ENCODE data around the gene SH3RF3.
"Not testable (repeated sequence)": the region's sequence is repeated elsewhere in the genome, so short reads cannot be mapped to it uniquely, and the experiment has no call there.

Gene SH3RF3

DNA sequence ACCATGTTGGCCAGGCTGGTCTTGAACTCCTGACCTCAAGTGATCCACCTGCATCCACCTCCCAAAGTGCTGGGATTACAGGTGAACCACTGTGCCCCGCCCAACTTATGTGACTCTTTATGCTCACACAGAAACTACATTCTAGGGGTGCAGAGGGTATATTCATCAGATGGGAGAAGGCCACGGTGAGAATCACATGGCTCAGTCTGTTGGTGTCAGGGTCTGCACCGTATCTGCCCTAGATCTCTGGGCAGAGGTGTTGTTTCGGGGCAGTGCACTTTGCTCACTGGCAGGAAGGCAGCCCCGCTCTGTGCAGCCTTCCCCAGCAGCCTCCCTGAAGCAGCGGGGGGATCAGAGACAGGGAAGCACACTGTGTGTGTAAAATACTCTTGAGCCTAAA, 76.4 kb downstream of the SH3RF3 start:
- DNase-seq = no peak

DNA sequence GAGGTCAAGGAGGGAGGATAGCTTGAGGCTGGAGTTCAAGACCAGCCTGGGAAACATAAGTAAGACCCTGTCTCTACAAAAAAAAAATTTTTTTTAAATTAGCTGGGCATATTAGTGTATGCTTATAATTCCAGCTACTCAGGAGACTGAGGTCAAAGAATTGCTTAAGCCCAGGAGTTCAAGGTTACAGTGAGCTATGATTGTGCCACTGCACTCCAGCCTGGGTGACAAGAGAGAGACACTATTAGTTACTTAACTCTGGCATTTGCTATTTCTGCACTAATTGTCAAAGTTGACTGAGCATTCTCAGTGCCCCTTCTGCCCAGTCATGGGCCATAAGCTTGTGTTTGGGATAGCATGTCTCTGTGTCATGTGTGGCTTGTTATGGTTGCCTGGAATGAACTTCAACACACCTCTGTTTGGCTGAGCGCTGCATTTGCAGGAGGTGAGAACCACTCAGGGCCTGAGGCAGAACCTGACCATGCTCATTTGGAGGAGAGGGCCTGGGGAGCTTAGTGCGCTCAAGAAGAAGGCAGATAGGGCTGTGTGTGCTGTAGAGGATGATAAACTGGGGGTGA, 77.7 kb downstream of the SH3RF3 start:
- no peak for DNase-seq

DNA sequence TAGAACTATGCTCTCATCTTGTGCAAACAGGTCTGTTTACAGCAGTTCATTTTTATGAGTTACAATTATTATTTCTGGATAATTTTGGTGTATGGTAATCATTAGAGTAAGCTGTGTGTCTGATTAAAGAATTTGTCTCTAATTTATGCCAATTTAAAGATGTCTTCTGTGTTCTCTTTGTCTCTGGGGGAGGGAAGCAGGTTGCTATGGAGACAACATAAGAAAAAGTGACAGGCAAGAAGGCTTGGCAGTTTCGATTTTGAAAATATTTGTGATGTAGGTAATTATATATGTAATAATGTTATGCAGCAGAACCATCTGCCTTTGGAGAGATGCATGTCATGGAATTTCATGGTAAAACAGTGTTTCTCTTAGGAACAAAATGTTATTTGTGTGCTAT, 78.2 kb downstream of the SH3RF3 start:
- no peak for DNase-seq

DNA sequence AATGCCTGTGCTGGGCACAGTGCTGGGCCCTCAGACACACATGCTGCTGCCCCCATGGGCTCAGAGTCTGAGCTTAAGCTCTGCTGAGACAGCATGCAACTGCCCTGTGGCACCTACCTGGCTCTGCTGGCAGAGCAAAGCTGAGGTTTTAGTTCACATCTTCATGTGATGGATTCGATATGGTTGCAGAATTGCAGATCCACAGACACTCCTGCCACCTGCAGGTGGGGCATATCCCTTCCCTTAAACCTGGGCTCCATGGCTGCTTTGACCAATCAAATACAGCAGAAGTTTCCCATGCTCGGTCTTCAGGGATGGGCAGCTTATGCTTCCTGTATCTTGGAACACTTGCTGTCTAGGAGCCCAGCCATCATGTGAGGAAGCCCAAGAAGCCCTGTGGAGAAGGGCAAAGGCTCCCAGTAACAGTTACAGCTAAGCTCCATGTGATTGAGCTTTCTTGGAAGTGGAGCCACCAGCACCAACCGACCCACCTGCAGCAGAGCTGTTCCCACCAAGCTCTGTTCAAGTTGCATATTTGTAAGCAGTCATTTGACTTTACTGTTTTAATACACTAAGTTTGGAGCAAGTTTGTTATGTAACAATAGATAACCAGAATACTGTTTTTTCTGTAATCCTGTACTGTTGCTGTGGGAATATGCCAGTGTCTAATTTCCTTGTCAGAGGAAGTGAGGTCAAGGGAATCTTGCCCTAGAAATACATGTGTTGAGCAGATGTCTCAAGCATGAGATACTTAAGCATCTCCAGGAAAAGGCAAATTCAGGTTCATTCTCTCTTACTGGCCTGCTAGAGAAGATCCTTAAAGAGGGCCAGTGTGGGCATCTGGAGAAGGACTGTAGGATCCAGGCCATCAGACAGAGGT, 79.3 kb downstream of the SH3RF3 start:
- DNase-seq = no peak

DNA sequence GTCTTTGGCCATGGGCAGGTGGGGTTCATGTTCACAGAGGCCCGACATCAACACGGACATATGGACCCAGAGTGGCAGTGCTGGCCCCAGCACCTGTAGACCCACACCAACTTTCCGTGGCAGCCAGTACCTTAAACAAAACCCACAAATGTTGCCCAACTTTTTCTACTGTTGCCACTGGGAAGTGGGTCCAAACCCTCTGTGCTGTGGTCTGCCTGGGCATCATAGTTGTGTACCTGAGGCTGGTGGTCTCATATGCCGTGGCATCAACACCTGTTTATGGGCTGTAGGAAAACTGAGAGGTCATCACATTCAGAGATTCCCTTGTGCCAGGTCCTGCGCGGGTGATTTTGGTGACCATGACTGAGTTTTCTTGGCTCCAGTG, 79.9 kb downstream of the SH3RF3 start:
- no peak for DNase-seq

DNA sequence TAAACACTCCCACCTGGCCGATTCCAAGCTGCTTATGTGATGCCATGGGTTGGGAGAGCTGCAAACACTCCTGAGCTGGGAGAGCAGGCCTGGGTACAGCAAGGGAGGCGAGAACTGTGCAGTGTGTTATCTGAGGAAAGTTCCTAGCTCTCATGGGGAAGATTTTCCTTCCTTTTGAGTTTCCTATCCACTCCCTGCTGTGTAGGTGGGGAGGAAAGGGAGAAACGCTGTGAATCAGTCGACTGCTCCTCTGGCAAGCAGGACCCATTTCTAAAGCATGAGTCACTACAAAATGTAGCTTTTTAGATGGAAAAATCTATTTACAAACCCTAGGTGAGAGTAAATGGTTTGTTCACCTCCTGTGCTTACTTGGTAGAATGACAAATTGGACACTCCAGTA, 80.4 kb downstream of the SH3RF3 start:
- DNase-seq = no peak

DNA sequence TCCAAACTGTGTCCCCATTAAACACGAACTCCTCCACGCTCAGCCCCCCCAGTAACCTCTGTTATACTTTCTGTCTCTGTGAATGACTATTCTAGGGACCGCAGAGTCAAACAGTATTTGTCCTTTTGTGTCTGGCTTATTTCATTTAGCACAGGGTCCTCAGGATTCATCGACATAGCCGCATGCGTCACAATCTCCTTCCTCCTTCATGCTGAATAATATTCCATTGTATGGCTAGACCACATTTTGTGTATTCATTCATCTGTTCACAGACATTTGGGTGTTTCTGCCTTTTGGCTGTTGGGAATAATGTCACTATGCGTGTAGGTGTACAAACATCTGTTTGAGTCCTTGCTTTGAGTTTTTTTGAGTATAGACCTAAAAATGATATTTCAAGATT, 80.9 kb downstream of the SH3RF3 start:
- DNase-seq = no peak

DNA sequence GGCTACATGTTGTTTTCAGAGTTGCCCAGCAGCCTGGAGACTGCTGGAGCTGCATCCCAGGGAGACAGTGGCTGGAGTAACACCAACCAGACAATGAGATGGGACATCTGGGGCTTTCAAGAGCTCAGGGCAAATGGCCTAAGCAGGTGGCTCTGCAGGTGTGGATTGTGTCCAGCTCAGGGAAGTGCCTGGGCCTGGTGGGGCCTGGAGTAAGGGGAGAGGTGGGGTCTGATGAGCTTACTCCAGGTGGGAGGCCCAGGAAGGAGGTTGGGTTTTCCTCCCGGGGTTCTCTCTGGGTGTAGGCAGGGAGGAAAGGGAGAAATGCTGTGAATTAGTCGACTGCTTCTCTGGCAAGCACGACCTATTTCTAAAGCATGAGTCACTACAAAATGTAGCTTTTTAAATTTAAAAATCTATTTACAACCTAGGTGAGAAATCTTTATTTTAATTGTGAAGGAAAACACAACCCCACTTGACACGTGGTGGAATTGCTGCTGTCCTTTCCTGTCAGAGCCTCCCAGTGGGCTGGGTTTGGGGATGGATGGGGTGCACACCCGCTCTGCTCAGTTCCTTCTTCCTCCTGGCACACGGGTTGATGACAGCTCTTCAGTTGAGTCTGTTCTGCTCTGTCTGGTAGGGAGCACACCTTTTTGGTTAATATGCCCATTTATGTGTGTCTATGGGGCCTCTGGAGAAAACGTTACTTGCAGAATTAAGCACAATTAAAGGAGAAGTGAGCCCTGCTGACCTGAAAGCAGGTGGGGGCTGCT, 81.6 kb downstream of the SH3RF3 start:
- no peak for DNase-seq

DNA sequence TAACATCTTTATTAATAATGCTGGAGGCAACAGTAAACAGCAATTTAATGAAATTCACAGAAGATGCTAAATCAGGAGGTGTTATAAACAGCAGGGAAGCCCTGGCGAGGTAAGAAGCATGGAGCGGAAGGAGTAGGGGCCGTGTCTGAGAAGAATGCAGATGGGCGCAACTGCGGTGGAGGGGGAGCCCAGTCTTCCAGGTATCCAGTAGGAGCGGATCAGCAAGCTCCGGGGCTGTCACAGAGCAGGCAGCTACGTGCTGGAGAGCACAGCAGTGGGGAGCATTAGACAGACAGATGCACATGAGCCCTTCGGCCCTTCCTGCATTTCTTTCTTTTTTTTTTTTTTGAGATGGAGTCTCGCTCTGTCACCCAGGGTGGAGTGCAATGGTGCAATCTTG, 82.3 kb downstream of the SH3RF3 start:
- no peak for DNase-seq

DNA sequence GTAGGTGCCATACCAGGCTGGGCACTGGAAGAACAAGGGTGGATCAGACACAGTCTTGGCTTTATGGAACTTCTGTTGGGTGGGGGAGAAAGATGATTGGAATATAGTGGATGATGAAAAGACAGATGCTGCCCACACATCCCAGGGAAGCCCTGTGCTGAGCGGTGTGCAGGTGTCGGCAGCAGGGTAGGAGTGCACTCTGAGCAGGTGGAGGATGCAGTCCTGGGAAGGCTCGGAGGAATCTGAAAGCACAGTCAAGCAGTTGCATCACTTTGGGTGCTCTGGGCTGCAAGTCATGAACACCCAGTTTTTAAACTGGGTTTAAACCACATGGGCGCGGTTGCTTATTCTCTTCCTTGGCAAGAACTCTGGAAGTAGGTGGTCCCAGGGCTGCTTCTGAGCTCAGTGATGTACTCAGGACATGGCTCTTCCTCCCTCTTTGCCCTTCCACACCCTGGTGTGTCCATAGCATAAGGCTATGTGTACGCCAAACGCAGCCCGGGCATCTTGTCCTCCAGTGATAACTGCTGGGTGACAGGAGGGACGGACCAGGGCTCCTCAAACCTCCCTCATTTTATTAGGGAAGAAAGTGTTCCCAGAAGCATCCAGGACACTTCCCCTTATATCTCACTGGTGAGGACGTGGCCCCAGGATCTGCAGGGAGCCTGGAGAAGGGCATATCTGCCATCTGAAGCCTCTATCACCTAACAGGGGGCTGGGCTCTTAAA, 84.0 kb downstream of the SH3RF3 start:
- DNase-seq = no peak

DNA sequence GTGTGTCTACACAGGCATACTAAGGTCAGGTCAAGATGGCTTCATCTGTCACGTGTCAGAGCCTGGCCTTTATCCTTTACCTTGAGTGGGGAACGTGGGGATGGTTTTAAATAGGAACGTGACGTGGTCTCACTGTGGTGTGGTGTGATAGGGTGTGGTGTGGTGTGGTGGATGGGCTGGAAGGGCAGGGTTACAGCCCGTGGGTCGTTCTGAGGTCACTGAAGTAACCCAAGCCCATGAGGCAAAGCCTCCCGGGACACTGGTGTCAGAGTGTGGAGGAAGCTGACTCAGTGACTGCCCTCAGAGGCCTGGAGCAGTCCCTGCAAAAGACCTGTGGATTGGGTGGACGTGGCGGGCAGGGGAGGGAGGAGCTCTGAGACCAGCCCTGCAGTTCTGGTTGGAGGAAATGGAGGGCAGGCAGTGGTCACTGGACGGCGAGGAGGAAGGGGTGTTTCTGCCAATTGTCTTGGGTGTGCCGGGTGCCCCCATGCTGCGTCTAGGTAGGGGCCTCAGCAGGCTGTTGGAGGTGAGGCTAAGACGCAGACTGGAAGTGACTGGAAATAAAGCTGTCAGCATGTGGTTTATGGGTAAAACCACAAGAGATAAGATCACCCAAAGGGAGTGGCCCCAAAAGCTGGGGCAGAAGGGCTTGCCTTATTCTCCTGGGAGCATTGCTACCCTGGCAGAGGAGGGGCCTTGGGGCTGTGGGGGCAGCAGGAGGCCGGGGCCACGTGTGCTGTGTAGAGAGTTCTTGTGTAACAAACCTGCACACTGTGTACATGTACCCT, 84.8 kb downstream of the SH3RF3 start:
- DNase-seq = no peak

DNA sequence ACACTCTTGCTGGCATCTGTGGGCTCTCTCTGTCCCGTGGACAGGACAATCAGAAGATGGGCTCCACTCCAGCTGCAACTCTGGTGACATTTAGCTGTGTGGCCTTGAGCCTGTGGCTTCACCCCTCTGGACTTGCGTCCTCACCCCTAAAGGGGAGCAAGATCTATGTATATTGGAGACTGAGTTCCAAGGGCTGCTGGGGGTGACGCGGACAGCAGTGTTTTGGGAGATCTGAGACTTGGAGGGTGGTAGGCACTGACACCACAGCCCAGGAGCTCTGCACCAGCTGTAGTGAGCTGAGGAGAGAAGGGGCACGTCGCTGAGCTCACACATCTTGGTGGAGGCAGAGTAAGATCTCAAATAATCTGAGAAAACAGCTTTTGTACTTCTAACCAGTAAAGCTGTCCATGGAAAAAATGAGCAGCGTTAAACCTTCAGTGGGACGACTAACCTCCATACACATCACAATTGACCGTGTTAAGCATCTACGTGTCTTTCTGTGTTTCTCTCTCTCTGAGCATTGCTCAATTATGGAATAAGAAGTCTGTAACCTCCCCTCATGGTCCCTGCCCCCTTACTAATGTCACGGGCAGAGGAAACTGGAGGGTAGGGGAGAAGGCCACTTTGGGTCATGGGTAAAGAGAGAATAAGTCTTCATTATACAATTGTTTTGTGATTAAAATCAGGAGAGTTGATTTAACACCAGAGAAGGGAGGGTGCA, 85.8 kb downstream of the SH3RF3 start:
- no peak for DNase-seq

DNA sequence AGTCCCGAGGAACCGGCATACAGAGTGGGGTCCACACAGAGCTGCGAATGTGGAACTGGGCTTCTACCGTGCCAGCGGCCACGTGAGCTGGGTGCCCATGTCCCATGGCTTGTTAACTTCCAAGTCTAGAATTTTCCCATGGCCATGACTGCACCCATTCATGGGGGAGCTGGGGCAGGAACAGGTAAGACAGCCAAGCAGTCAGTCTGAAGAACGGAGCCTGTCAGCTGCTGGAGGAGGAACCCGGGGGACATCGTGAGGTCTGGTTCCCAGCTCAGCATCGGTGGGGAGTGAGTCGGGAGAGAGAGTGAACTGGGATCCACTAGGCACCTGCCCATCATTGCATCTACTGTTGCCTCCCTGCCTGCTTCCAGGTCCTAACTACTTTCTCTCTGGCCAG, 86.9 kb downstream of the SH3RF3 start:
- no peak for DNase-seq

DNA sequence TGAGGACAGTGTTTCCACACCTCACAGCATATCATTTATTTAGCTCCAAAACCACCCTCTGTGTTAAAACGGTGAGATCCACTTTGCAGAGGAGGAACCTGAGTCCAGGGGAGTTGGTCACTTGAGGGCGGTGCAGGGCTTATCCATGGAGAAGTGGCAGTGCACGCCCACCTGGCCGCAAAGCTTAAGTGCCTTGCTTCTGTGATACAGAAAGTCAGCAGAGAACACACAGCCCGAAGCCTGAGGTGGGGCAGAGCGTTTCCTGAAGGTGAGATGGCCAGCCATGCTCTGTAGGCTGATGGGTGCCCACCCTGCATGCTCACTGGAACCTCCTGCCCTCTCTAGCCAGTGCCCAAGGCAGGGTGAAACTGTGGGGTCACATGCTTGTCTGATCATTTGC, 87.3 kb downstream of the SH3RF3 start:
- DNase-seq = no peak

DNA sequence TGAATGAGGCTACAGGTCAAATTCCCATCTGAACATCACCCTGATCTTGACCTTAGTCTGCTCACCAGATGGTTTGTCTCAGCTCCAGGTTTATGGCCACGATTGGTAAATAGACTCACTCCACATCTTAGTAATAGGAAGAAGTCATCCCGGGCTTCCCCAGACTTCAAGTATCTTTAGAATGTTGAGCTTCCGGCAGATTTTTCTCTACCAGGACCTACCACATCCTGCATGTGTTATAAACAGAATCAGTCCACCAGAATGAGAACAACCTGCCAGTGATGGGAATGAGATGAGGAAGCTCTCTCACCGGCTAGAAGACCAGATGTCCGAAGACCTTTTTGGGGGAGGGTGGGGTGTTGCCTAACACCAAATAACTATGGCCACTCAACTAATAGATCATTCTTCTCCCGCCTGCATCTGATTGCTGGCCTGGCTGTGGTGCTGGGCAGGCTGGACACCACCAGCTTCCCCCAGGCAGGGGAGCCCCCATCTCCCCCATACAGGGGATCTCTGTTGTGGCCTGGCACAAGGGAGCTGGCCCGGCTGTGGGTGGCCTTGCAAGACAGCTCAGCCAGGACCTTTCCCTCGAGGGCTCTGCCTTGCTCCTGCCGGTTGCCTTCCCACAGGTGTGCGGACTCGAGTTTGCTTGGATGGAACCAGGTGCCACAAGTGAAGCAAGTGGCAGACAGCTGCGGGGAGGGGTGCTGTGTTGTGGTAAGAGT, 88.5 kb downstream of the SH3RF3 start:
- DNase-seq = no peak

DNA sequence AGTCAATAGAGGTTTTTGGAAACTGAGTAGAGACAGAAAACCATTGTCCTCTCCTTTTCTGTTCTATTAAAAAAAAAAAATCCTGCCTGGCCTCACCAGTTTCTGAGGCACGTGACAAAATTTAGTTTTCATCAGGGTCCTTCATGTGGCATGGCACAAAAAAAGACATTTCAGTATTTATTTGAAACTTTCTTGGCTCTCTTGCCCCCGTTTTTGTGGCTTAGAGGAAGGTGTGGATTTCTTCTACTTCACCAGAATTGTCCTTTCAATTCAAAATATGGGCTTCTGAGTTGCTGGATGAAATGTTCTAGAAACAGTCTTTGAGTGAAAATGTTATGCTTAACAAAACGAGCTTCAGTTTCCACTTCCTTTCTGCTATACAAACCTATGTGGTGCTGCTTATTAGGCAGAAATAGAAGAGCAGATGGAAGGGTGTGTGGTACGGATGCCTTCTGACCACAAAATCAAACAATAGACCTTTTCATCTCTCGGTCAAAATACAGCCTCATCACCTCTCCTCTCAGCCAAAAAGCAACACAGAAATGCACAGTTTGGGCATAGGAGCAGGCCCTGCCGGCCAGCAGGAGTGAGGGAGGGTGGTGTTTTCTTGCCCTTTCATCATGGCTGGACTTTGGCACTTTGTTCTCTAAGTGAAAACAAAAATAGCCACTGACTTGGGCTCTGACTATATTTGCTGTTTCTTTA, 89.2 kb downstream of the SH3RF3 start:
- no peak for DNase-seq

DNA sequence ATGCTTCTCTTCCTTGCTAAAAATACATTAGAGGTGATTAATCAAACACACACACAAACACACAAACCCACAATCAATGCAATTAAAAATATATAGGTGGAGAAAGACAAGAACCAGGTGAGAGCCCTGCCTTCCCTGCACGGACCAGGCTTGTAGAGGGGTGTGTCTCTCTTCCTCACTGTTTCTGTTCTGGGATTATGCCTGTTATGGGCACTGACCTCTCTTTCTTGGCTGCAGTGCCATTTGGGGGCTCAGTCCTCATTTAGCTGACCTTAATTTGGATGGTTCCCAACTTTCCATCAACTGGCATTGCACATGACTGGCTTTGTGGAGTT, 89.8 kb downstream of the SH3RF3 start:
- peak; percentile 8 for DNase-seq

DNA sequence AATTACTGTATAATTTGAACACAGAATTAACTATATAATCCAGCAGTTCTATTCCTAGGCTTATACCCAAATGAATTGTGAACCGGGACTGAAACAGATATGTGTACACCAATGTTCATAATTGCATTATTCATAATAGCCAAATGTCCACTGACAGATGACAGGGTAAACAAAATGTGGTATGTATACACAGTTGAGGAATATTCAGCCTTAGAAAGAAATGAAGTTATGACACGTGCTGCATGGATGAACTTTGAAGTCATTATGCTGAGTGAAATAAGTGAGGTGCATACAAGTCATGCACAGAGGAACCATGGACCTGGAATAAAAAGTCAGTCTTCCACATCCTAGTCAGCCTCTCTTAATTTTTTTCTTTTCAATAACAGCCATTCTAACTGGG, 91.9 kb downstream of the SH3RF3 start:
- DNase-seq = no peak

DNA sequence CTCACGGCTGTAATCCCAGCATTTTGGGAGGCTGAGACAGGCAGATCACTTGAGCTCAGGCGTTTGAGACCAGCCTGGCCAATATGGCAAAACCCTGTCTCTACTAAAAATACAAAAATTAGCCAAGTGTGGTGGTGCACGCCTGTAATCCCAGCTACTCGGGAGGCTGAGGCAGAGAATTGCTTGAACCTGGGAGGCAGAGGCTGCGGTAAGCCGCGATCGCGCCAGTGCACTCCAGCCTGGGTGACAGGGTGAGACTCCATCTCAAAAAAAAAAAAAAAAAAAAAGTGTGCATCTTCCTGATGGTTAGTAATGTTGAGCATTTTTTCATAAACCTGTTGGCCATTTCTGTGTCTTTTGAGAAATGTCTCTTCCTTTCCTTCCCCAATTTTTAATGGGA, 92.3 kb downstream of the SH3RF3 start:
- DNase-seq = not testable (repeated sequence)

DNA sequence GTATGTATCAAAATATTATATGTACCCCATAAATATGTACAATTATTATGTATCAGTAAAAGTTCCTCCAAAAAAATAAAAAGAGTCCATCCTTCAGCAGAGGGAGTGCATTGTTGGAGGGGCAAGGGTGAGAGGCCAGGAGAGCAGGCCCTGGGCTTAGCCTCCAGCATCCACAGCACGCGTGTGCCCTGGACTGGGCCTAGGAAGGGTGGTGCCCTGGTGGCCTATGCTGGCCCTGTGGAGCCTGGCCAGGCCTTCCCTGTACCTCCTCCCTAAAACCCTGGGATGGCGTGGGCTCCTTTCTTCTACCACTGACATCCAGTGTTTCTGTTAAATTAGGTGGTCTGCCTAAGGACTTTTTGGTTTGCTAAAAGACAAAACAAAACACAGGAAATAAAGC, 93.4 kb downstream of the SH3RF3 start:
- no peak for DNase-seq

All from NCI-H2081 treated with DMSO at 0.1 percent for 48 hours (cell line).